CD4-positive, alpha-beta T cell treated with Interleukin-10 for 1 hour (primary cell): Measurements from ENCODE around the gene TPSB2.
"Not testable (repeated sequence)": the region's sequence is repeated elsewhere in the genome, so short reads cannot be mapped to it uniquely, and the experiment has no call there.

Experiments used
- DNase-seq: peaks from one replicate; pipeline ENCODE4 v3.0.0-alpha.2; 2020

TPSB2 gene

DNA sequence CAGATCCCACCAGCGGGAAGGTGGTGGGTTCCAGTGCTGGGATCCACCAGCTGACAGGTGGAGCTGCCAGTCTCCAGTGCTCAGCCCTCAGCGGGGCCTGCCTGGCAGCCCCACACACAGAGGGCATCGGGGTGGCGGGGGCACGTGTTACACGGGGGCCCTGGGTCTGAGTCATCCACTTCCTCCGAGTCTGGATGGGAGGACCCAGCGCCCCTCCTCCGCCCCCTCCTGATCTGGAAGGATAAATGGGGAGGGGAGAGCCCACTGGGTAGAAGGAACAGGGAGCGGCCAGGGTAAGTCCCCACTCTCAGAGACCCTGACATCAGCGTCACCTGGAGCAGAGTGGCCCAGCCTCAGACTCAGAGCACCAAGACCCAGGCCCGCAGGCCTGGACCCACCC lies 10.5 kb upstream of the TPSB2 start, which contains the start of gene TPSAB1:
TSS of gene TPSAB1 (plus strand) at position 270 of the 400 bp plus-strand sequence. CDS start 234 bp downstream, outside the sequence.
- DNase-seq, result not testable (repeated sequence)

DNA sequence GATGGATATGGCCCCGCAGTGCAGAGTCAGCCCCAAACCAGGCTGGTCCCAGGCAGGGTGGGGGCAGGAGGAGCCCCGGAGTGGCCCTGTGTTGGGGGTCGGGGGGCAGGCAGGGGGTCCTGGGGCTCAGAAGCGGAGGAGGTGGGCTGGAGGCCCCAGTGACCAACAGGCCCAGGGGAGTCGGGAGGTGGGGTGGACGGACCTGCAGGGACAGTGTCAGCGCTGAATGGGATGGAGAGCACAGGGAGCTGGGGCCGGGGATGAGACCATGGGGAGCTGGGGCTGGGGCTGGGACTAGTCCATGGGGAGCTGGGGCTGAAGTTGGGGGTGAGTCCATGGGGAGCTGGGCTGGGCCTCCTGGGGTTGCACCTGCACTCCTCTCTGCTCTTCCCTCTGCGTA lies 9.6 kb upstream of the TPSB2 start:
- DNase-seq, result not testable (repeated sequence)

DNA sequence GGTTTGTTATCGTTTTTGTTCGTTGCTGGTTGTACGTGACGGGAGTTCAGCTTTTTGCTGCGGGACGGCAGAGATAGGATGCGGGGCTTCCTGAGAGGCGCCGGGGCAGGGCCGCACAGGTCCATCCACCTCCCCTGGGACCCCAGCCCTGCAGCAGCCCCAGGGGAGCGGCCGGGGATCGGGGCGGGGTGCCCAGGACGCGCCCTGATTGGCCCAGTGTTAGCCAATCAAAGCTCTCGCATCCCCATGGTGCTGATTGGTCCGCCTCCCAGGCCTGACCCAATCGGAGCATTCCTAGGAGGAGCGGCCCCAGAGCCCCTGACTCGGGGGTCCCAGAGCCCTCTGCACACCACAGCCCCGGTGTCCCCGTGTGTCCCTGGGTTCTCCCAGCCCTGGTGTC lies 8.9 kb upstream of the TPSB2 start:
- not testable (repeated sequence) for DNase-seq

DNA sequence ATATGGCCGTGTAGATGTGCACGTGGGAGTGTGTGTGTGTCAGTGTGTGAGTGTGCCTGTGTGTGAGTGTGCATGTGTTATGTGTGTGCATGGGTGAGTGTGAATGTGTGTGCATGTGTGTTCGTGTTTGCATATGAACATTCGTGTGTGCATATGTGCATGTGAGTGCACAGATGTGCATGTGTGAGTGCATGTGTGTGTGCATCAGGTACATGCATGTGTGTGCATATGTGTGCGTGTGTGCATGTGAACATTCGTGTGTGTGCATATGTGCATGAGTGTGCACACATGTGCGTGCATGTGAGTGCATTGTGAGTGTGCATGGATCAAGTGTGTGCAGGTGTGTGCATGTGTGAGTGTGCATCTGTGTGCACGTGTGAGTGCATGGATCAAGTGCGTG lies 8.0 kb upstream of the TPSB2 start:
- DNase-seq, result no peak

DNA sequence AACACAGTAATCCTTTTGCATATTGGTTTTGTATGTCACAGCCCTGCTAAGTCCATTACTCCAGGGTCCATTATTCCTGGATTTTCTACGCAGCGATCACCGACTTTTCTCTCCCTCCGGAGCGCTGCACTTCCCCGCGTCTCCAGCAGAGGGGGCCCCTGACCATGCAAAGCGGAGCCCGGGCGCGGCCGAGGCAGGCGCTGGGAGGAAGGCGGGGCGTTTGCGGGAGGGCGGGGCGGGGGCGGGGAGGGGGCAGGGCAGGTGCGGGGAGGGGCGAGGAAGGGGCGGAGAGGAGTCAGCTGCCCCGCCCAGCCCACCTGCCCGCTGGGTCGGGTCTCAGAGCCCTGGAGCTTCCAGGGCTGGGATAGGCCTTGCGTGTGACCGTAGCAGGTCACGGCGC lies 6.7 kb upstream of the TPSB2 start:
- not testable (repeated sequence) for DNase-seq

DNA sequence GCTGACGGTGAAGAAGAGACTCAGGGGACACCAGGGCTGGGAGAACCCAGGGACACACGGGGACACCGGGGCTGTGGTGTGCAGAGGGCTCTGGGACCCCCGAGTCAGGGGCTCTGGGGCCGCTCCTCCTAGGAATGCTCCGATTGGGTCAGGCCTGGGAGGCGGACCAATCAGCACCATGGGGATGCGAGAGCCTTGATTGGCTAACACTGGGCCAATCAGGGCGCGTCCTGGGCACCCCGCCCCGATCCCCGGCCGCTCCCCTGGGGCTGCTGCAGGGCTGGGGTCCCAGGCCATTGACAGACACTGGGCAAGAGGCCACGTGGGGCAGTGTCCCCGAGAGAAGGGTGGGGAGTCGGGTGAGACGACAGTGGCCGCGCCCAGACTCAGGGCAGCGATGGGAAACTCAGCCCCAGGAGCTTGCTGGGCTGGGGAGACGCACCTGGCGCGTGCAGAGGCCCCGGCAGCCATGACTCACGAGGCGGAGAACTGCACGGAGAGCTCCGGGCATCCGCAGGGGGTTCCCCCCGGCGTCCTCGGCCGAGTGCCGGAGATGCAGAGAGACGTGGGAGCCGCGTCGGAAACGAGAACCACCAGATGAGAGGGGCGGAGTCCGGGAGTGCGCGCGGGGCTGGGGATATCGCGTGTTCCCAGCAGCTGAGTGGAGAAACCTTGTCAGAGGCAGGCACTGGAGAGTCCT lies 2.2 kb upstream of the TPSB2 start:
- not testable (repeated sequence) for DNase-seq

DNA sequence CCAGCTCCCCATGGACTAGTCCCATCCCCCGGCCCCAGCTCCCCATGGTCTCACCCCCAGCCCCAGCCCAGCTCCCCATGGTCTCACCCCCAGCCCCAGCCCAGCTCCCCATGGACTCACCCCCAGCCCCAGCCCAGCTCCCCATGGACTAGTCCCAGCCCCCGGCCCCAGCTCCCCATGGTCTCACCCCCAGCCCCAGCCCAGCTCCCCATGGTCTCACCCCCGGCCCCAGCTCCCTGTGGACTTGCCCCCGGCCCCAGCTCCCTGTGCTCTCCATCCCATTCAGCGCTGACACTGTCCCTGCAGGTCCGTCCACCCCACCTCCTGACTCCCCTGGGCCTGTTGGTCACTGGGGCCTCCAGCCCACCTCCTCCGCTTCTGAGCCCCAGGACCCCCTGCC lies 1.3 kb upstream of the TPSB2 start:
- DNase-seq, result not testable (repeated sequence)

DNA sequence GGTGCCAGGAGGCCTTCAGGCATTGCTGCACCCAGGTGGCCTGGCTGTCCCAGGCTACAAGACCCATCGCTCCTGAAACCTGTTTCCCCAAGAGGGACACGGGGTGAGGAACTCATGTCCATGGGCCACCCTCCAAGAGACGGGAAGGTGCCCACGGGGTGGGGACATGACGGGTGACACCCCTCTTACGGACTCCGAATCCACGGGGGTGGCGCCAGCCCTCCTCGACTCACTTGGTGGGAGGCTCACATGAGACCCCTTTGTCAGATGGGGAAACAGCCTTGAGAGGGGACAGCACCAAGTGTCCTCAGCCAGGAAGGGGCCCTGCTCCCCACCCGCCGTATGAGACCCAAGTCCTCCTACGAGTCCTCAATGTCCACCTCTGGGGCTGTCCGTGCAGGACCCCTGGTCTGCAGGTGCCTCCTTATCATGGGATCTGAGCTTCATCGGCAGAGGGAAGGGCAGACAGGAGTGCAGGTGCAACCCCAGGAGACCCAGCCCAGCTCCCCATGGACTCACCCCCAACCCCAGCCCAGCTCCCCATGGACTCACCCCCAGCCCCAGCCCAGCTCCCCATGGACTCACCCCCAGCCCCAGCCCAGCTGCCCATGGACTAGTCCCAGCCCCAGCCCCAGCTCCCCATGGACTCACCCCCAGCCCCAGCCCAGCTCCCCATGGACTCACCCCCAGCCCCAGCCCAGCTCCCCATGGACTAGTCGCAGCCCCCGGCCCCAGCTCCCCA lies 658 bp upstream of the TPSB2 start:
- DNase-seq, result not testable (repeated sequence)

DNA sequence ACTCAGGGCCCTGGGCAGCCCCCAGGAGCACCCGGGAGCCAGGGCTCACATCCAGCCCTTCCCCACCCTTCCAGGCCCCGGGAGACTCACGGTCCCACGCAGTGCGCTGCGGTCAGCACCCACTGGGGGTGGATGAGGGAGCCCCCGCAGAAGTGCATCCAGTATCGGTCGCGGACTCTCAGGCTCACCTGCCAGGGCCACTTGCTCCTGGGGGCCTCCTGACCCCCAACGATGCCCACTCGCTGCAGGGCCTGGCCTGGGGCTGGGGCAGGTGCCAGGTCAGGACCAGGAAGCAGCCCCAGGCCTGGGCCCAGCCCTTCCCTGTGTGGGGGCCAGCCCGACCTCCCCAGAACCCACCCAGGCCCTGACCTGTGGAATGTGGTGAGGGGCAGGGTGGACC lies 508 bp downstream of the TPSB2 start:
- not testable (repeated sequence) for DNase-seq

DNA sequence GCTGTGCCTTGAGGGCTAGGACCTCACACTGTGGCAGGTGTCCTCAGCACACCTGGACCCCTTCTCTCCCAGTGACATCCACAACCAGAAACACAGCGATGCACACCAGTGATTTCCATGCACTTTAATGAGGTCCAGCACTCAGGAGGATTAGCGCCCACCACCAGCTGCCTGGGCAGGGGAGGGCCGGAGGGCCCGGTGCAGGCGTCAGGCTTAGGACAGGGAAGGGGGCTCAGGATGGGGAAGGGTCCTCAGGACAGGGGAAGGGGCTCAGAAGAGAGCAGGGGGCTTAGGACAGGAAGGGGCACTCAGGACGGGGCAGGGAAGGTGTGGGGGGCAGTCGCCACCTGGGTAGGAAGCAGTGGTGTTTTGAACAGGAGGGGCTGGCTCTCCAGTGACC lies 1.8 kb downstream of the TPSB2 start:
- DNase-seq, result not testable (repeated sequence)

DNA sequence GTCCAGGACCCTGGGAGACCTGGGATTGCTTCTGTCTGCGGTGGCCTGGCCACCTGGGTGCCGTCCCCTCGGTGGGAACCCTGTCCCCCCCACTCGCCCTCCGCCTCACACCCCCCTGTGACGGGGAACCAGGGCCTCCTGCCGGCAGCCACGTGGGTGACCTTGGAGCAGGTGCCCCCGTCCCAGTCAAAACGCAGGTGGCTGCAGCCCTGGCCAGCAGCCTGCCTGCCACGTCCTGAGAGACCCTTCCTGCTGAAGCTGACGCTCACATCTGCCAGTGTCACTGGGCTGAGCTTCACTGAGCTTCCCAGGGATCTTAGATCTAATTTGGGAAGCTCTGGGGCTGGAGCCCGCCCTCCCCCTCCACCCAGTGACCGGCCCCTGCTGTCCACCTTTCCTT lies 3.3 kb downstream of the TPSB2 start:
- DNase-seq, result not testable (repeated sequence)

DNA sequence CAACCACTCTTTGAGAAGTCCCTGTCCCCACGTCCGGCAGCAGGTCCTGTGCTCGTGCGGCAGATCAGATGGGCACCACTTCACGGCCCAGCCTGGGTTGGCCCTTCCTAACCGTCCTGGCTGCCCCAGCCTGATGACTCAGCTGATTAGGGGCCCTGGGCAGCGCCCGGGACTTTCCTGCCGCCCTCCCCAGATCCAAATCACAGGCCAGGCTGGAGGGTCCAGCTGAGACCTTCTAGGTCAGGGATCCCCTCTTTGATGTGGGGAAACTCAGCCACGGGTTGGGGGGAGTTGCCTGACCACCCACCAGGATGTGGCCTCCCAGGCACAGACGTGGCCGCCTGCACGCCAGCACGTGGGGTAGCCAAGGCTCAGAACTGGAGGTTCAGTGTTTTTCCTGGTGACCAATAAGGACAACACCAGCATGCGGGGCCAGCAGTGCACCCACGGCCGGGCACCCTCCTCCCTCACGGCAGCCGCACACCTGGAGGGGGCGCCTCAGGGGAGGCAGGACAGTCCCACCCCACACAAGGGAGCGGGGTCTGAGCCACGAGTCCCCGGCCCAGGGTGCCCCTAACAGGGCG lies 4.2 kb downstream of the TPSB2 start:
- DNase-seq, result not testable (repeated sequence)

DNA sequence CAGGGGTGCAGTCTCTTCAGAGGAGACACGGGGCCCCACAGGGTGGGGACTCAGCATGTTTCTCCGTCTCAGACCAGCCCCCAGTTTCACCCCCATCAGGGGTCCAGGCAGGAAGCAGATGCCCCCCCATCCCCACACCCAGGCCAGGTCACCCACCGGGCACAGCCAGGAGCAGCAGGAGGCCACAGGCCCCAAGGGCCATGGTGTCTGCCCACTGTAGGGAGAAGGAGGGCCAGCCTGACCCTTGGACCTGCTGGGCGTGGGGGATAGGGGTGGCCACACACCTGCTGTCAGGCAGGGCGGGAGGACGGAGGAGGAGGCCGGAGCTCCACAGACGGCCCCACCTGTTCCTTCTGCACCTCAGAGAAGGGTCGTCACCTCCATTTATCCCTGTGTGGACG lies 4.9 kb downstream of the TPSB2 start, which contains the start of gene TPSG1:
TSS of gene TPSG1 (minus strand) at position 218 of the 401 bp plus-strand sequence. CDS start at position 202, 16 bp downstream.
- no peak for DNase-seq

DNA sequence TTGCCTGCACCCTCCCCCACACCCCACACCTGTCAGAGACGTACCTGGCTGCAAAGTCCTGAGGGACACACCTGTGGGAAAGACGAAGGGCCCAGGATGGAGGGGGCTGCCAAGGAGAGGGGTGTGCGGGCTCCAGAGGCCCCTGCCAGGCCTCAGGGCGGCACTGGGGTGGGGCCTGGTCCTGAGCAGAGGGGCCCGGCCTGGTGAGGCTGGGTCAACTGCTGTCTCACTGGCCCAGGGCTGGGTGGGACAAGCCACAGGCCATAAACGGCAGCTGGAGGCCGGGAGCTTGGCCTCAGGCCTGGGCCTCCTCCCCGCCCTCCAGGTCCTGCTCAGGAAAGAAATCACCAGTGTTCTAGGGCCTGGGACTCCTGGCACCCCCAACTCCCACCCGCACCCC lies 5.4 kb downstream of the TPSB2 start:
- DNase-seq, result no peak

DNA sequence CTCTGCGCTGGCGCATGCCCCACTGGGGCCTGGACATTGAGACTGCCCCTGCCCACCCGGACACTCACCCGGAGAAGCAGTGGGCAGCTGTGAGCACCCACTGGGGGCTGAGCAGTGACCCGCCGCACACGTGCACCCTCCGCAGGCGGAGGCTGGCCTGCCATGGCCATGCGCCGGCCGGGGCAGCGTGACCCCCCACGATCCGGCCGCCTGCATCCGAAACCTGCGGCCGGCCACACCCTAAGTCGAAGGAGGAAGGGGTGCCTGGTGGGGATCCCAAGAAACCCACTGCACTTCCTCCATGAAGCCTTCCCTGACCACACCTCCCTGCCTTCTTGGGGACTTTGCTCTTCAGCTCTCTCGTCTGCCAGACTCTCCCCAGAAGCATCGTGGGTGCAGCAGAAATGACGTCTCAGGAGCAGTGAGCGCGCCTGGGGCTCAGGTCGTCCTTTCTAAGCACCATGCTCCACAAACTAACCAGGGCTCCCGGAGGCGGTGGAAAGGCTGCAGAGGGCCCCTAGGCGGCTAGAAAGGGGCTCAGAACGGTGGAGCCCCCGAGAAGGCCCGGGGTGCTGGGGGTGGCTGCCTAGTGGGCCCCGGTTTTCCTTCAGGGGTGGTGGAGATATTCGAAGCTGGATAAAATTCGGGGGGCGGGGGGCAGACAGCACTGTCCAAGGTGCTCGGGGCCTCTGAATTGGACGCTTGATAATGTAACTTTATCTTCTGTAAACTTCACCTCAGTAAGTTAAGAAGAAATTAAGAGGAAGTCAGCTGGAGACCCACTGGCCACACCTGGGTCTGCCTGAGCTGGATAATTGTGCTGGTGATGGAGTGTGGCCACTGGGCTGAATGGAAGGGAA lies 6.4 kb downstream of the TPSB2 start:
- no peak for DNase-seq

DNA sequence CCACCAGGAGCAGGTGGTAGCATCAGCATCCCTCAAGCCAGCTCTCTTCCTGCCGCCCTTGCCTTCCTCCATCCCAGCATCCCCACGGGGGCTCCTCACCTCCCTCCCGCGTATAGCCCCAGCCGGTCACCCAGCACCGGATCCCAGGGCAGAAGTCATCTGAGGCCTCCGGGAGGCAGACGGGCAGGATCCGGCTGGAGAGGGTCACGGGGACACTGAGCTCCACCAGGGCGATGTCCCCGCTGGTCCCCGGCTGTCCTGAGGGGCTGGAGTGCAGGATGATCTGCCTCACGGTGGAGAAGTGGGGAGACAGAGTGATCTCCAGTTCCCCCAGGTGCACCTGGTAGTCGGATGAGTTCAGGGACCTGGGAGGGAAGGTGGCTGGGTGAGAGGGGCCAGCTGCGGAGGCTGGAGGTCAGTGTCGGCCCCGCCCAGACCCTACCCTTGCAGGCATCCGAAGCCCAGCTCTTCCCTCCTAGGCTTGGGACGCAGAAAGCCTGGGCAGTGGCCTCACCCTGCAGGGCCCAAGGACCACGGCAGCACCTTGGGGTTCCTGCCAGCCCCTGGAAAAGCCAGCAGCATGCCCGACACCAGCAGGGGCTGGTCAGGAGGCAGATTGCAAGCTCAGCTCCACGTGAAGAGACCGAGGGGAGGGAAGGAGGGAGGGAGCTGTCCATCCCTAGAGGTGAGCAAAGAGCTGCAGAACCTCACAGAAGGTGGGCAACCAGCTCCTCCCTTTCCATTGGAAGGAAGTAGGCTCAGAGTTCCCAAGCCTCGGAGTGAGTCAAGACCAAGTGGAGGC lies 7.2 kb downstream of the TPSB2 start:
- DNase-seq, result no peak

DNA sequence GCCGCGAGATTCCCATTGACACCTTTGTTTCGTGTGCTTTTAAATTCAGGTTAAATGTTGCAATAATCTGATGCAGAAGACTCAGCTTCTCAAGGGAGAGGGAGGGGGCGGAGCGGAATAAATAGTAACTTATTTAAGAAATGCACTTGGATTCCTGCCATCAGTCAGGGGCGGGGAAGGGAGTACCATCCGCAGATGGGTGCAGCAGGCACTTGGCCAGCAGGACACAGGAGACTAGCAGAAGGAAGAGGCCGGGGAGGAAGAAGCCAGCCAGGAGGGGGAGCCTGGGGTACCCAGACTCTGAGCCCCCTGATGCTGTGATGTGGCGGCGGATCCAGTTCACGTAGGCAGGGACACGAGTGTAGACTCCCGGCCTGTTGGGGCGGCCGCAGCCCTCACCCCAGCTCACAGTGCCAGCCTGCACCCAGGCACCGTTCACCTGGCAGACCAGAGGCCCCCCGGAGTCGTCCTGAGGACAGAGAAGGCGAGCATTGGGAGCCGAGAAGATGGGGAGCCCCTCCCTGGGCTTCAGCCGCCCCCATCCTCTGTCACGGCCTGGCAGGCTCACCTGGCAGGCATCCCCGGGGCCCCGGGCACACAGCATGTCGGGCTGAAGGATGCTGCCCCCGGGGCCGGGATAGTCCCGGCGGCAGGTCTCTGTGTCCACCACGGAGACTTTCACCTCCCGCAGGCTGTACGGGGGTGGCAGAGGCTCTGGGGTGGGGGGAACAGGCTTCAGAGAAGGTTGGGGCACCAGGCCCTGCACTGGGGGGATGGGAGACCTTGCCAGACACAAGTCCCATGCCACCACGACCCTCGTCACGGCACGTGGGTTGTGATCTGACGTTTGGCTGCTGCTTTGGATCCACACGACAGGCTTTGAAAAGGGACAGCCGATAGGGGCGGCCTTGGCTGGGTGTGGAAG lies 8.1 kb downstream of the TPSB2 start:
- DNase-seq, result no peak

DNA sequence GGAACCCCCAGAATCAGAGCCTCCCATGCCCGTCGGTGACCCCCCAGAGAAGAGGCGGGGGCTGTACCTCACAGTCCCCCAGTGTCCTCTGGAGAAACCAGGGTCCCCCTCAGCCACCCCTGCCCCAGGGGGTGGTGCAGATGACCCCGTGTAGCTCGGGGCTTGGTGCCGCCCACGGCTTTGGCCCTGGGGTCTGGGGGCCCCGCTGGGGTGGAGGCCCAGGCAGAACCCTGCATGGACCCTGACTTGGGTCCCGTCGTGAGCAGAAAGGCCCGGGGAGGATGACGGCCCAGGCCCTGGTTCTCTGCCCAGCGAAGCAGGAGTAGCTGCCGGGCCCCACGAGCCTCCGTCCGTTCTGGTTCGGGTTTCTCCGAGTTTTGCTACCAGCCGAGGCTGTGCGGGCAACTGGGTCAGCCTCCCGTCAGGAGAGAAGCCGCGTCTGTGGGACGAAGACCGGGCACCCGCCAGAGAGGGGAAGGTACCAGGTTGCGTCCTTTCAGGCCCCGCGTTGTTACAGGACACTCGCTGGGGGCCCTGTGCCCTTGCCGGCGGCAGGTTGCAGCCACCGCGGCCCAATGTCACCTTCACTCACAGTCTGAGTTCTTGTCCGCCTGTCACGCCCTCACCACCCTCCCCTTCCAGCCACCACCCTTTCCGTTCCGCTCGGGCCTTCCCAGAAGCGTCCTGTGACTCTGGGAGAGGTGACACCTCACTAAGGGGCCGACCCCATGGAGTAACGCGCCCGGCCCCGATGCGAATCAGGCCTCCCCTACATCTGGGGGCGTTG lies 8.9 kb downstream of the TPSB2 start:
- DNase-seq, result no peak

DNA sequence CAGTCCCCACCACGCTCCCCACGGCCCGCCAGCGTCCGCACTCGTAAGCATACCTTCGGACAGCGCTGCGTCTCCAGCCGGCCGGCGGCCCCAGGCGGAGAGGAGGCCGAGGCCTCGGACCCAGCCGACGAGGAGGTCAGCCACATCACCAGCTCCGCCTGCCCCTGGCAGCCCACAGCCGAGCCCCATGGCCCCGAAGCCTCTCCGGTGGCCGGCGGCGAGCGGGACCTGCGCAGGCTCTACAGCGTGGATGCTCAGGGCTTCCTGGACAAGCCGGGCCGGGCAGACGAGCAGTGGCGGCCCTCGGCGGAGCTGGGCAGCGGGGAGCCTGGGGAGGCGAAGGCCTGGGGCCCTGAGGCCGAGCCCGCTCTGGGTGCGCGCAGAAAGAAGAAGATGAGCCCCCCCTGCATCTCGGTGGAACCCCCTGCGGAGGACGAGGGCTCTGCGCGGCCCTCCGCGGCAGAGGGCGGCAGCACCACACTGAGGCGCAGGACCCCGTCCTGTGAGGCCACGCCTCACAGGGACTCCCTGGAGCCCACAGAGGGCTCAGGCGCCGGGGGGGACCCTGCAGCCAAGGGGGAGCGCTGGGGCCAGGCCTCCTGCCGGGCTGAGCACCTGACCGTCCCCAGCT lies 9.8 kb downstream of the TPSB2 start:
- DNase-seq, result no peak
